Thyroid gland (tissue), 4 donors: ENCODE measurements around the gene BLVRB. TPM values are rescaled to one million over a fixed set of nuclear protein-coding genes. Genes with fewer than 3 reads are reported as not detected.

ENCODE experiments used
- DNase-seq, 2 donors: peaks; one replicate each; pipeline ENCODE4 v3.0.0-alpha.2; 2019
- H3K27ac ChIP-seq, 3 donors: fragments of 200-600 bp; sonication (generic); 1 replicate in 2 of 3; 2 replicates in 1 of 3; pipeline ENCODE4 v1.5.1; 2016 to 2019; ENCODE audit warnings: mild to moderate bottlenecking in 1 of 3, moderate library complexity in 1 of 3
- H3K27me3 ChIP-seq: fragments of 200-600 bp; sonication (generic); one replicate; pipeline ENCODE4 v1.5.1; 2019
- H3K36me3 ChIP-seq, 2 donors: fragments of 200-600 bp; sonication (generic); one replicate each; pipeline ENCODE4 v1.5.1; 2016 to 2019
- H3K4me1 ChIP-seq, 2 donors: fragments of 200-600 bp; sonication (generic); one replicate each; pipeline ENCODE4 v1.5.1; 2017 to 2019
- H3K4me3 ChIP-seq, 3 donors: fragments of 200-600 bp; sonication (generic); replicated peaks in 1 of 3; 1 replicate in 2 of 3; 2 replicates in 1 of 3; pipeline ENCODE4 v1.5.1; 2016; ENCODE audit warnings: mild to moderate bottlenecking in 1 of 3
- H3K9me3 ChIP-seq: fragments of 200-600 bp; sonication (generic); one replicate; pipeline ENCODE4 v1.5.1; 2017
- POLR2A ChIP-seq, 2 donors: fragments of 450-650 bp; IDR thresholded peaks; one replicate each; pipeline ENCODE4 v1.6.1; 2017; ENCODE audit warnings: antibody characterized with exemption in 2 of 2, mild to moderate bottlenecking in 2 of 2, moderate library complexity in 1 of 2
- WGBS, 2 donors: methylation state at CpG; one replicate each; pipeline ENCODE4 v1.1.5; 2017; 5-methylcytosine and 5-hydroxymethylcytosine counted together
- intact Hi-C: fragments of 100-400 bp; cut with DNase I; formaldehyde crosslinking; loops from one replicate; pipeline ENCODE4 v1.15.1; 2023
- total RNA-seq, 4 donors: library from RNA; depleted of rRNA; stranded (reverse); fragments of >200 nt; gene quantifications; one replicate each; pipeline ENCODE4 v1.2.3, GENCODE V29; 2016
- TF ChIP-seq, protein P1 (sequence below), 6 experiments: fragments of 200-600 bp in 3 of 6; fragments of 450-650 bp in 3 of 6; sonication (generic) in 3 of 6; IDR thresholded peaks; one replicate each; pipeline ENCODE4 v1.5.1; 2016 to 2019; ENCODE audit warnings: antibody characterized with exemption in 6 of 6, mild to moderate bottlenecking in 2 of 6, inconsistent platforms in 1 of 6, moderate library complexity in 1 of 6

BLVRB gene
- total RNA-seq, 4 donors from 2014 or later: 111 to 238 (median 205) TPM

DNA sequence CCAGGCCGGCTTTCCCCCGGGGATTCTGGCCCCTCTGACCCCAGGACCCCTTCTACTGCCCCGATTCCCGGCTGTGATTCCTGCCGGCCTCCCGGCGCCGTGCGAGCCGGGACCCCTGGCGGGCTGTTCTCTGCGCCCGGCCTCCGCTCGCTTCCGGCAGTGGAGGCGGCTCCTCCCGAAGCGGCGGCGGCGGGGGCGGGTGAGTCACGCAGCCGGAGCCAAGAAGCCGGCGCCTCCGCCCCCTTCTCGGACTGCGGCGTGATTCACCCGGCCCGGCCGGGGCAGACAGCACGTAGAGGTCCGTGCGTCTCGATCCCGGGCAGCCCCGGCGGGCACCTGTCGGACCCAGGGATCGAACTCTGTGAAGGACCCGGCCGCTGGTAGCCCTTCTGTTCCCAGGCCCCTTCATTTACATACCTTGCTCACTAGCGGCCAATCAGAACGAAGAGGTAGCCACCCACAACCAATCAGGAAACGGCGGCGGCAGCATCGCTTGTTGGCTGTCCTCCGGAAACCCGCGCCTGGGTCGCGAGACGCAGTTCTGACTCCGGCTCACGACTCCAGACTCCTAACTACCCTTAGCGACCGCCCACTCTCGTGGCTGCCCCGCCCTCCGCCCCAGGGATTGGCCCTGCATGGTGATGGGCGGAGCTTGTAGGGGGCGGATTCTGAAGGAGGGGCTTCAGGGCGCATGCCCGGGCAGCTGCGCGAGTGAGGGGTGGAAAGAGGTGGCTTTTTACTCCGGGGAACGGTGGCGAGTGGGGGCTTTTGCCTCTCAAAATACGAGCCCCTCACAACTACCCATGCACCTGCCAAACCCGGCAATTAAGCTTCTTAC is 39.9 kb downstream of the BLVRB start, which contains the start of gene SERTAD1:
Gene SERTAD1, minus strand, starts transcription at position 543 of the 838 bp plus-strand sequence. CDS start 2,446 bp downstream, outside the sequence.
- Histone ChIP-seq H3K4me3 (peak within 1 kb of the TSS; percentile 57 to 89 (median 71)), H3K36me3 (peaks cover 9 to 10% of the 10 kb centered on the region in 2 donors), H3K27me3 (no peaks in the 10 kb centered on the region), H3K27ac (peak within 1 kb of the TSS; percentile 99), H3K9me3 (no peaks in the 10 kb centered on the region), H3K4me1 (peaks cover 30% of the 10 kb centered on the region in 2 donors)
- TF ChIP-seq, protein P1, sequence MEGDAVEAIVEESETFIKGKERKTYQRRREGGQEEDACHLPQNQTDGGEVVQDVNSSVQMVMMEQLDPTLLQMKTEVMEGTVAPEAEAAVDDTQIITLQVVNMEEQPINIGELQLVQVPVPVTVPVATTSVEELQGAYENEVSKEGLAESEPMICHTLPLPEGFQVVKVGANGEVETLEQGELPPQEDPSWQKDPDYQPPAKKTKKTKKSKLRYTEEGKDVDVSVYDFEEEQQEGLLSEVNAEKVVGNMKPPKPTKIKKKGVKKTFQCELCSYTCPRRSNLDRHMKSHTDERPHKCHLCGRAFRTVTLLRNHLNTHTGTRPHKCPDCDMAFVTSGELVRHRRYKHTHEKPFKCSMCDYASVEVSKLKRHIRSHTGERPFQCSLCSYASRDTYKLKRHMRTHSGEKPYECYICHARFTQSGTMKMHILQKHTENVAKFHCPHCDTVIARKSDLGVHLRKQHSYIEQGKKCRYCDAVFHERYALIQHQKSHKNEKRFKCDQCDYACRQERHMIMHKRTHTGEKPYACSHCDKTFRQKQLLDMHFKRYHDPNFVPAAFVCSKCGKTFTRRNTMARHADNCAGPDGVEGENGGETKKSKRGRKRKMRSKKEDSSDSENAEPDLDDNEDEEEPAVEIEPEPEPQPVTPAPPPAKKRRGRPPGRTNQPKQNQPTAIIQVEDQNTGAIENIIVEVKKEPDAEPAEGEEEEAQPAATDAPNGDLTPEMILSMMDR (IDR thresholded peaks at IDR 0.05): peak; percentile 44 to 92 (median 73)
- TF ChIP-seq POLR2A (IDR thresholded peaks at IDR 0.05): peak; percentile 99 to 100
- WGBS, 2 donors: 0% methylated on average over 25 to 30 of the region's 75 CpGs
- intact Hi-C loops: no loop called here
- peak; percentile 100 for DNase-seq

DNA sequence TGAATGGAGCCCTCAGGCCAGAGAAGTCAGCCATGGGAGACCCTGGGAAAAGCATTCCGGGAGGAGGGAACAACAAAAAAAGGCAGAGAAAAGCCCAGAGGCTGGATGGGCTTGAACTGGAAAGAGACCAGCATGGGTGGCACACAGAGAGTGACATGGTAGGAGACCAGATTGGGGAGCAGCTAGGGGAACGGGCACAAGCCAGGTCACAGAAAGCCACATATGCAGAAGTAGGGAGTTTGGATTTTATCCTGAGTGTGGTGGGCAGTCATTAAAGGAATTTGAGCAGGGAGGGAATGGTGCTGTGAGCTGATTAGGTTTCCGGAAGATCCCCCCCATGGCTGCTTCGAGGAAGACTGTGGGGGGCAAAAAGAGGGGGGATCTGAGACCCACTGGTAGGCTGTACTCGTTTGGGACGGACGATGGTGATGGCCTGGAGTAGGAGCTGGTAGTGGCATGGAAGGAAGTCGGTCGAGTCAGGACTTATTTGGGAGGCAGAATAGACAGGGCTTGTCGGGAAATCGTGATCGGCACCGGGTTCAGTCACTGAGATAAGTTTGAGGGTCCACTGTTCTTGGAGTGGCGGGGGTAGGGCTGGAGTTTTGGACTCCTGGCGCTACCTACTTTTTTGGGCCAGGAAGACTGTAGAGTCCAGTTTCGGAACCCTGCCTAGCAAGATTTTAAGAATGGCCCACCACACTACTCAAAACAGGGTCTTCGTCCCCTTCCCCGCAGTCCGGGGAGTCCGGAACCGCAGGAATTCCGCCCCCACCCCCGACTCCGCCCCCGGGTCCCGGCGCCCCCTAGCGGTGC is 40.7 kb downstream of the BLVRB start:
- peak in 1 of 2 donors; percentile 32 for DNase-seq
- Histone ChIP-seq H3K4me3 (peak overlapping the region; percentile 57 to 89 (median 71)), H3K4me1 (peaks cover 30 to 36% of the 10 kb centered on the region in 2 donors), H3K27me3 (no peaks in the 10 kb centered on the region), H3K36me3 (peaks cover 9 to 10% of the 10 kb centered on the region in 2 donors), H3K27ac (peak overlapping the region; percentile 99), H3K9me3 (no peaks in the 10 kb centered on the region)
- 1 to 2% methylated on average over 16 to 23 of the region's 28 CpGs for WGBS, 2 donors
- TF ChIP-seq, protein P1 (IDR thresholded peaks at IDR 0.05): no peak
- TF ChIP-seq POLR2A (IDR thresholded peaks at IDR 0.05): no peak
- intact Hi-C loops: no loop called here

DNA sequence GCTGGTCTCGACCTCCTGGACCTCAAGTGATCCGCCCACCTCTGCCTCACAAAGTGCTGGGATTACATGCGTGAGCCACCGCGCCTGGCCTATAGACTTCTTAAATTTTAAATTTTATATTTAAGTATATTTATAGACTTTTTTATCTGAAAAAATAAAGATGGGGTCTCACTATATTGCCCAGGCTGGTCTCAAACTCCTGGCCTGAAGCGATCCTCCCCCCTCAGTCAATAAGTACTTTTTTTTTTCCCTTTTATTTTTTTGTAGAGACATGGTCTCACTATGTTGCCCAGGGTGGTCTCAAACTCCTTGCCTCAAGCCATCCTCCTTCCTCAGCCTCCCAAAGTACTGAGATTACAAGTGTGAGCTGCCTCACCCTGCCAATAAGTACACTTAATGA is 41.6 kb downstream of the BLVRB start:
- no peaks in the 10 kb centered on the region for H3K27me3 ChIP-seq
- no peak for TF ChIP-seq POLR2A (IDR thresholded peaks at IDR 0.05)
- TF ChIP-seq, protein P1 (IDR thresholded peaks at IDR 0.05): no peak
- peak overlapping the region; percentile 99 for H3K27ac ChIP-seq
- H3K9me3 ChIP-seq: no peaks in the 10 kb centered on the region
- DNase-seq: no peak
- intact Hi-C loops: no loop called here
- peaks cover 30 to 36% of the 10 kb centered on the region in 2 donors for H3K4me1 ChIP-seq
- peaks cover 9 to 10% of the 10 kb centered on the region in 2 donors for H3K36me3 ChIP-seq
- WGBS, 2 donors: 91 to 93% methylated on average over 6 of the region's 6 CpGs
- no peak overlapping the region for H3K4me3 ChIP-seq

DNA sequence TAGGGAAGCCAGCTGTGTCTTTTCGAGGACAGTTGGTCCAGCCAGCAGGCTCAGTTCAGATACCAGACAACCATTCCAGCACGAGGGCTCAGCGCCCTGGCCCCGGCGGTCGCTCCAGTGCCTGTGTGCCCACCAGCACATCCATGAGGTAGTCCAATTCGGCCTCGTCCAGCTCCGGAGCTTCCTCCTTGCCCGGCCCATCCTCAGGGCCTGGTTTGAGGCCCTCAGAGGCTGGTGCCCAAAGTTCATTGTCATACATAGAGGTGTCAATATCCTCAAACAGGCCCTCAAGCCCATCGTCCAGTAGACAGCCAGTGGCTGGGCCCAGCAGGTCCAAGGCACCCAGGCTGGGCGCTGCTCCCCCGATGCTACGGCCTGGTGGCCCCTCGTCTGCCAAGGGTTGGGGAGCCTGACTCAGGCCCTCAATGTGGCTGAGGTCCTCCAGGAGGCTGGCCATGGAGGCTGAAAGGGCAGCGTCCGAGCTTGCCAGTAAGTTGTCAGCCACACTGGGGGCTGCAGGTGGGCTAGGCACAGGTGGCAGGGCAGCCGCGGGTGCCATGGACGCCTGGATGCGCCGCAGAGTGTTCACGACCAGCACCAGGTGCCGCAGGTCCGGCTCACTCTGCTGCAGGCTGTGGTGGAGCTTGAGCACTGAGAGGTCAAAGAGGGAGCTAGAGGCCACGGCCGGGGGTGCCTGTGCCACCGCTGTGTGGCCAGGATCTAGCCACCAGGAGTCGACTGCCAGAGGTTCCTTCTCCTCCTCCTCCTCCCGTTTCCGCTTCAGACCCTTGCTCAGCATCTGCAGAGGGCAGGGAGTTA is 42.6 kb downstream of the BLVRB start:
- DNase-seq: no peak
- Histone ChIP-seq H3K27me3 (no peaks in the 10 kb centered on the region), H3K27ac (peak overlapping the region in 2 of 3 donors; percentile 99), H3K36me3 (peaks cover 9 to 10% of the 10 kb centered on the region in 2 donors), H3K4me3 (no peak overlapping the region), H3K4me1 (peaks cover 30 to 36% of the 10 kb centered on the region in 2 donors), H3K9me3 (no peaks in the 10 kb centered on the region)
- 82 to 90% methylated on average over 10 to 24 of the region's 31 CpGs for WGBS, 2 donors
- intact Hi-C loops: no loop called here
- no peak for TF ChIP-seq POLR2A (IDR thresholded peaks at IDR 0.05)
- TF ChIP-seq, protein P1 (IDR thresholded peaks at IDR 0.05): no peak
